Duodenal mucosa (tissue), 2 donors: ENCODE measurements around the gene TIMM13.
"Not testable (repeated sequence)": the region's sequence is repeated elsewhere in the genome, so short reads cannot be mapped to it uniquely, and the experiment has no call there.

Experiments
- H3K27ac ChIP-seq: one replicate; pipeline ENCODE4 v1.7.0; 2013; ENCODE audit warnings: low read depth, low read length
- H3K27me3 ChIP-seq, 2 donors: one replicate each; pipeline ENCODE4 v1.7.0; 2013; ENCODE audit warnings: low read length in 2 of 2, control low read depth in 1 of 2; ENCODE audit not compliant: insufficient read depth in 2 of 2, control insufficient read depth in 1 of 2
- H3K36me3 ChIP-seq, 2 donors: one replicate each; pipeline ENCODE4 v1.7.0; 2013; ENCODE audit warnings: low read length in 2 of 2, control low read depth in 1 of 2; ENCODE audit not compliant: insufficient read depth in 2 of 2, control insufficient read depth in 1 of 2
- H3K4me1 ChIP-seq, 2 donors: one replicate each; pipeline ENCODE4 v1.7.0; 2013; ENCODE audit warnings: low read length in 2 of 2, control low read depth in 1 of 2; ENCODE audit not compliant: insufficient read depth in 2 of 2, control insufficient read depth in 1 of 2
- H3K4me3 ChIP-seq, 2 donors: one replicate each; pipeline ENCODE4 v1.7.0; 2013; ENCODE audit warnings: low read length in 2 of 2, low read depth in 1 of 2
- H3K9ac ChIP-seq, 2 donors: one replicate each; pipeline ENCODE4 v1.7.0; 2013; ENCODE audit warnings: low read length in 2 of 2, low read depth in 1 of 2
- H3K9me3 ChIP-seq, 2 donors: one replicate each; pipeline ENCODE4 v1.7.0; 2013; ENCODE audit warnings: low read length in 2 of 2, control low read depth in 1 of 2; ENCODE audit not compliant: control insufficient read depth in 1 of 2

Gene TIMM13

DNA sequence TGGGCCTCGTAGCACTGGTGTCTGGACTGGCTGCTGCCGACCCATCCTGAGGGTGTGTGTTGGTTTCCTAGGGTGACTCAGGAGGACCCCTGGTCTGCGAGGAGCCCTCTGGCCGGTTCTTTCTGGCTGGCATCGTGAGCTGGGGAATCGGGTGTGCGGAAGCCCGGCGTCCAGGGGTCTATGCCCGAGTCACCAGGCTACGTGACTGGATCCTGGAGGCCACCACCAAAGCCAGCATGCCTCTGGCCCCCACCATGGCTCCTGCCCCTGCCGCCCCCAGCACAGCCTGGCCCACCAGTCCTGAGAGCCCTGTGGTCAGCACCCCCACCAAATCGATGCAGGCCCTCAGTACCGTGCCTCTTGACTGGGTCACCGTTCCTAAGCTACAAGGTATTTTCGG, 13.8 kb downstream of the TIMM13 start:
- no peak overlapping the region for H3K4me3 ChIP-seq
- H3K27me3 ChIP-seq, result no peaks in the 10 kb centered on the region
- no peak overlapping the region for H3K9ac ChIP-seq
- H3K9me3 ChIP-seq, result peaks cover 0 to 5% of the 10 kb centered on the region in 2 donors
- H3K27ac ChIP-seq, result no peak overlapping the region
- no peaks in the 10 kb centered on the region for H3K4me1 ChIP-seq
- peaks cover 0 to 3% of the 10 kb centered on the region in 2 donors for H3K36me3 ChIP-seq

DNA sequence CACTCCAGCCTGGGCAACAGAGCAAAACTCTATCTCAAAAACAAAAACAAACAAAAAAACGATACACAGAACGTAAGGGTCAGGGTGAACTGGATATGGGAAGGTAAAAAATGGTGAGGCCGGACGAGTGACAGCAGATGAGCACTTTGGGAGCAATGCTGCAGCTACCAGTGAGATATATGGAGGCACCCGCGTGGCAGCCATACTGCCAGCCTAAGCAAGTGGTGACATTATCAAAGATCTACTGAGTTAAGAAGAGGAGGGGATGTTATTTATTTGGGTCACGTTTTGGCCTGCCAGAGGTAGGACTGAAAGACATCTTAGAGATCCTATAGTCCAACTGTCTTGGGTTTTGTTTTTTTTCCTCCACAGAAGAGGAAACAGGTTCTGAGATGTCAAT, 14.2 kb downstream of the TIMM13 start:
- H3K4me1 ChIP-seq, result no peaks in the 10 kb centered on the region
- H3K4me3 ChIP-seq, result no peak overlapping the region
- peaks cover 0 to 3% of the 10 kb centered on the region in 2 donors for H3K36me3 ChIP-seq
- H3K27me3 ChIP-seq, result no peaks in the 10 kb centered on the region
- H3K27ac ChIP-seq, result no peak overlapping the region
- peaks cover 0 to 5% of the 10 kb centered on the region in 2 donors for H3K9me3 ChIP-seq
- H3K9ac ChIP-seq, result no peak overlapping the region

GRCh38 chr19:2412449-2412848, 14.9 kb downstream of the TIMM13 start:
- Histone ChIP-seq H3K4me3 (no peak overlapping the region), H3K27ac (no peak overlapping the region), H3K36me3 (peaks cover 0 to 3% of the 10 kb centered on the region in 2 donors), H3K27me3 (no peaks in the 10 kb centered on the region), H3K4me1 (no peaks in the 10 kb centered on the region), H3K9ac (no peak overlapping the region), H3K9me3 (peaks cover 0 to 5% of the 10 kb centered on the region in 2 donors)

DNA sequence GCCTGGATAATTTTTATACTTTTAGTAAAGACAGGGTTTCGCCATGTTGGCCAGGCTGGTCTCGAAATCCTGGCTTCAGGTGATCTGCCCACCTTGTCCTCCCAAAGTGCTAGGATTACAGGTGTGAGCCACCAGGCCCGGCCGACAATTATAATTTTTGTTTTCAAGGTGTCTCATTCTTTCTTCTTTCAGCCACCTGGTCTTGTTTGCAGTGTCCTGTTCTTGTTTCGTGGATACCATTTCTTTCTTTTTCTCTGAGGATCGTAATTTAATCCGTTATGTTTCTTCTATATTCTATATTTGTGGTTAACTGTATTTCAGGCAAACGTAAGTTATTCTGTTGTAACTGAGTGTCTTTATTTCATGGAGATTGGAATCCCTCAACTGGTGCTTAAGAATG, 15.7 kb downstream of the TIMM13 start:
- no peaks in the 10 kb centered on the region for H3K27me3 ChIP-seq
- H3K4me3 ChIP-seq, result no peak overlapping the region
- H3K27ac ChIP-seq, result no peak overlapping the region
- no peak overlapping the region for H3K9ac ChIP-seq
- peaks cover 0 to 1% of the 10 kb centered on the region in 2 donors for H3K36me3 ChIP-seq
- peaks cover 0 to 5% of the 10 kb centered on the region in 2 donors for H3K9me3 ChIP-seq
- no peaks in the 10 kb centered on the region for H3K4me1 ChIP-seq

- H3K9me3 ChIP-seq, result peaks cover 0 to 5% of the 10 kb centered on the region in 2 donors
- H3K9ac ChIP-seq, result no peak overlapping the region
- no peak overlapping the region for H3K27ac ChIP-seq
- H3K4me1 ChIP-seq, result no peaks in the 10 kb centered on the region
- no peaks in the 10 kb centered on the region for H3K27me3 ChIP-seq
- no peak overlapping the region for H3K4me3 ChIP-seq
- H3K36me3 ChIP-seq, result no peaks in the 10 kb centered on the region
These were observed 17.4 kb downstream of the TIMM13 start for GRCh38 chr19:2410023-2410422.

- no peak overlapping the region for H3K4me3 ChIP-seq
- no peak overlapping the region for H3K27ac ChIP-seq
- H3K36me3 ChIP-seq, result no peaks in the 10 kb centered on the region
- no peaks in the 10 kb centered on the region for H3K4me1 ChIP-seq
- H3K9me3 ChIP-seq, result peaks cover 0 to 5% of the 10 kb centered on the region in 2 donors
- no peaks in the 10 kb centered on the region for H3K27me3 ChIP-seq
- no peak overlapping the region for H3K9ac ChIP-seq
These were observed 18.0 kb downstream of the TIMM13 start for GRCh38 chr19:2409352-2409912.

DNA sequence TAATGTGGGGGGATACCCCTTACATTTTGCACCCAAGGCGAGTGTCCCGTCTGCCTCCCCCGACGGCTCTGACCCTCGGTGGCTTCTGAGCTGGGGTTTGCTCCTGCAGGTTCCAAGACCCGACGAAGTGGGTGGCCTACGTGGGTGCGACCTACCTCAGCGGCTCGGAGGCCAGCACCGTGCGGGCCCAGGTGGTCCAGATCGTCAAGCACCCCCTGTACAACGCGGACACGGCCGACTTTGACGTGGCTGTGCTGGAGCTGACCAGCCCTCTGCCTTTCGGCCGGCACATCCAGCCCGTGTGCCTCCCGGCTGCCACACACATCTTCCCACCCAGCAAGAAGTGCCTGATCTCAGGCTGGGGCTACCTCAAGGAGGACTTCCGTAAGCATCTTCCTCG, 19.1 kb downstream of the TIMM13 start:
- Histone ChIP-seq H3K4me3 (no peak overlapping the region), H3K9ac (no peak overlapping the region), H3K27me3 (no peaks in the 10 kb centered on the region), H3K36me3 (no peaks in the 10 kb centered on the region), H3K27ac (no peak overlapping the region), H3K4me1 (no peaks in the 10 kb centered on the region), H3K9me3 (peaks cover 0 to 5% of the 10 kb centered on the region in 2 donors)

GRCh38 chr19:2399582-2399981, 27.8 kb downstream of the TIMM13 start:
- no peak overlapping the region for H3K4me3 ChIP-seq

DNA sequence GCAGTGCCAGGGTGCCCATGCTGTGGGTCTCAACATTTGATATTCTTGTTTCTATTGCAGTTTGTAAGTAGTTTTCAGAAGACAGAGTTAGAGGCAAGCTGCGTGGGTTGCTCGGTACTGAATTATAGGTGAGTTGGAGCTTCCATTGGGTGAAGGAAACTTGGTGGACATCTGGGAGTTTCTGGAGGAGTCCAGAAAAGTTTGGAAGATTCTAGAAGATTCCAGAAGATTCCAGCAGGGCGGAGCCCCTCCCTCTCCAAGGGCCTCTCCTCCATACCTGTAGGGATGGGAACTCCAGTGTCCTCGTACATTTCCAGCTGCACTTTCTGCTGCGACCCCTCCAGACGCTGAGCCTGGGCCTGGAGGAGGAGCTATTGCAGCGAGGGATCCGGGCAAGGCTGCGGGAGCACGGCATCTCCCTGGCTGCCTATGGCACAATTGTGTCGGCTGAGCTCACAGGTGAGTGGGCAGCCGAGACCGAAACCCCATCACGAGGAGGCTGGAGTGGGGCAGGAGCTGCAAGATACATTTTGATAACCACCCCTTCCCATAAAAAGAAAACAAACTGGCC, 28.6 kb downstream of the TIMM13 start:
- Histone ChIP-seq H3K4me3 (no peak overlapping the region), H3K9me3 (no peaks in the 10 kb centered on the region), H3K27me3 (no peaks in the 10 kb centered on the region), H3K9ac (no peak overlapping the region), H3K27ac (no peak overlapping the region), H3K4me1 (peaks cover 4 to 10% of the 10 kb centered on the region in 2 donors), H3K36me3 (no peaks in the 10 kb centered on the region)

More at GRCh38 chr19:2399582-2399981, 27.8 kb downstream of the TIMM13 start:
- Histone ChIP-seq H3K9me3 (no peaks in the 10 kb centered on the region), H3K27ac (no peak overlapping the region), H3K9ac (no peak overlapping the region), H3K36me3 (no peaks in the 10 kb centered on the region), H3K4me1 (peaks cover 4 to 6% of the 10 kb centered on the region in 2 donors), H3K27me3 (no peaks in the 10 kb centered on the region)

GRCh38 chr19:2397173-2397572, 30.2 kb downstream of the TIMM13 start:
- H3K4me3 ChIP-seq, H3K27me3 ChIP-seq, H3K9me3 ChIP-seq, H3K27ac ChIP-seq, H3K9ac ChIP-seq, H3K36me3 ChIP-seq: not testable (repeated sequence)
- peaks cover 0 to 10% of the 10 kb centered on the region in 2 donors for H3K4me1 ChIP-seq
